Stimulated activated CD4-positive, alpha-beta T cell treated with anti-CD3 and anti-CD28 coated beads, Interleukin-1b, Interleukin-23, amount 100 ng/mL, for 48 hours (primary cell): Measurements from ENCODE around the gene HDDC2.

Experiments
- DNase-seq: peaks from one replicate; pipeline ENCODE4 v3.0.0-alpha.2; 2020

The HDDC2 gene

GRCh38 chr6:125231574-125232343 lies 70.0 kb downstream of the HDDC2 start:
- DNase-seq, result no peak

GRCh38 chr6:125231133-125231532 lies 70.6 kb downstream of the HDDC2 start:
- no peak for DNase-seq

GRCh38 chr6:125230674-125231073 lies 71.1 kb downstream of the HDDC2 start:
- DNase-seq, result no peak

GRCh38 chr6:125228981-125229479 lies 72.7 kb downstream of the HDDC2 start:
- DNase-seq, result no peak

- DNase-seq, result no peak
These were observed 74.5 kb downstream of the HDDC2 start for GRCh38 chr6:125227244-125227643.
